ENCODE data around the gene VDAC2. TPM values are rescaled to one million over a fixed set of nuclear protein-coding genes. Genes with fewer than 3 reads are reported as not detected.

VDAC2 gene
- total RNA-seq, 4 donors from 2014 or later = 113 to 144 (median 122) TPM

GRCh38 chr10:75246506-75246905 lies 35.9 kb downstream of the VDAC2 start:
- no peak for TF ChIP-seq POLR2A (IDR thresholded peaks at IDR 0.05)
- TF ChIP-seq CTCF (IDR thresholded peaks at IDR 0.05) = no peak
- 83 to 95% methylated on average over 6 of the region's 6 CpGs for WGBS, 2 donors
- no peaks in the 10 kb centered on the region for H3K36me3 ChIP-seq
- H3K9me3 ChIP-seq = no peaks in the 10 kb centered on the region
- no peak for DNase-seq
- no peak overlapping the region for H3K4me3 ChIP-seq (replicated peaks in 1 of 3)
- no peaks in the 10 kb centered on the region for H3K4me1 ChIP-seq
- H3K27ac ChIP-seq = no peak overlapping the region
- H3K27me3 ChIP-seq = no peaks in the 10 kb centered on the region
- intact Hi-C loops (cut with DNase I) = no loop called here

GRCh38 chr10:75247797-75248196 lies 37.2 kb downstream of the VDAC2 start:
- no peak overlapping the region for H3K27ac ChIP-seq
- no peak for DNase-seq
- H3K27me3 ChIP-seq = no peaks in the 10 kb centered on the region
- no peaks in the 10 kb centered on the region for H3K4me1 ChIP-seq
- TF ChIP-seq CTCF (IDR thresholded peaks at IDR 0.05) (no peak), POLR2A (IDR thresholded peaks at IDR 0.05) (no peak)
- 90 to 92% methylated on average over 4 to 5 of the region's 5 CpGs for WGBS, 2 donors
- no peaks in the 10 kb centered on the region for H3K9me3 ChIP-seq
- no peaks in the 10 kb centered on the region for H3K36me3 ChIP-seq
- H3K4me3 ChIP-seq (replicated peaks in 1 of 3) = no peak overlapping the region
- intact Hi-C loops (cut with DNase I) = no loop called here

- no peaks in the 10 kb centered on the region for H3K9me3 ChIP-seq
- intact Hi-C loops (cut with DNase I) = no loop called here
- H3K4me3 ChIP-seq (replicated peaks in 1 of 3) = no peak overlapping the region
- no peaks in the 10 kb centered on the region for H3K36me3 ChIP-seq
- DNase-seq = no peak
- TF ChIP-seq CTCF (IDR thresholded peaks at IDR 0.05) = no peak
- TF ChIP-seq POLR2A (IDR thresholded peaks at IDR 0.05) = no peak
- H3K27me3 ChIP-seq = no peaks in the 10 kb centered on the region
- no peak overlapping the region for H3K27ac ChIP-seq
- WGBS, 2 donors = 94 to 97% methylated on average over 3 of the region's 3 CpGs
- no peaks in the 10 kb centered on the region for H3K4me1 ChIP-seq
Observed at GRCh38 chr10:75250934-75251333, 40.3 kb downstream of the VDAC2 start.

- TF ChIP-seq CTCF (IDR thresholded peaks at IDR 0.05) = no peak
- no peak overlapping the region for H3K27ac ChIP-seq
- no peak for DNase-seq
- H3K27me3 ChIP-seq = no peaks in the 10 kb centered on the region
- 89 to 100% methylated on average over 1 of the region's 1 CpG for WGBS, 2 donors
- no peaks in the 10 kb centered on the region for H3K36me3 ChIP-seq
- no peaks in the 10 kb centered on the region for H3K4me1 ChIP-seq
- H3K9me3 ChIP-seq = no peaks in the 10 kb centered on the region
- intact Hi-C loops (cut with DNase I) = no loop called here
- H3K4me3 ChIP-seq (replicated peaks in 1 of 3) = no peak overlapping the region
Observed at GRCh38 chr10:75253281-75254220, 43.0 kb downstream of the VDAC2 start.

- DNase-seq = no peak
- Histone ChIP-seq H3K27ac (no peak overlapping the region), H3K9me3 (no peaks in the 10 kb centered on the region), H3K36me3 (no peaks in the 10 kb centered on the region), H3K4me1 (no peaks in the 10 kb centered on the region), H3K4me3 (replicated peaks in 1 of 3) (no peak overlapping the region), H3K27me3 (no peaks in the 10 kb centered on the region)
- WGBS, 2 donors = 97 to 100% methylated on average over 2 of the region's 2 CpGs
- intact Hi-C loops (cut with DNase I) = no loop called here
- TF ChIP-seq CTCF (IDR thresholded peaks at IDR 0.05) = no peak
- no peak for TF ChIP-seq POLR2A (IDR thresholded peaks at IDR 0.05)
Observed at GRCh38 chr10:75254739-75255138, 44.1 kb downstream of the VDAC2 start.
